OCI-LY3 (cell line): ENCODE measurements around the gene IRS2.

Experiments used
- CTCF ChIP-seq: fragments of 200-600, 300-600 bp; sonication (generic); IDR thresholded peaks from 2 replicates; pipeline ENCODE4 v1.5.1; 2014; ENCODE audit warnings: antibody characterized with exemption, low read length, low read depth
- EZH2phosphoT487 ChIP-seq: fragments of 200-600 bp; shearing (Covaris generic); IDR thresholded peaks from 2 replicates; pipeline ENCODE4 v1.6.1; 2018; ENCODE audit warnings: antibody characterized with exemption, mixed run types, low read depth

- TF ChIP-seq CTCF: no peak
- no peak for TF ChIP-seq EZH2phosphoT487
Observed at GRCh38 chr13:109767023-109767422, 19.4 kb downstream of the IRS2 start.
